HepG2 (cell line): ENCODE data around the gene SERTAD4. TPM values are rescaled to one million over a fixed set of nuclear protein-coding genes. Genes with fewer than 3 reads are reported as not detected.

ENCODE experiments used
- ATAC-seq: fragments of 200-7000 bp; cut with Tn5 transposase; 3 replicates; pipeline ENCODE4 v1.9.1; 2020; ENCODE audit warnings: mild to moderate bottlenecking, moderate library complexity
- BruUV-seq: library from RNA; stranded (reverse); fragments of 400-500 nt; replicated peaks from 2 replicates; lab custom pipeline; 2021; lab: Mats Ljungman, UMichigan
- CTCF ChIA-PET: fragments of 300-600 bp; formaldehyde crosslinking; extraction: SDS; loops from one replicate; lab custom pipeline; 2021; ENCODE audit warnings: low total read pairs, inconsistent platforms, low intra/inter-chr PET ratio; lab: Yijun Ruan, JAX
- POLR2A ChIA-PET: fragments of 350-600 bp; sonication (Branson Sonifier 250); formaldehyde crosslinking; loops from one replicate; lab custom pipeline; 2020; ENCODE audit warnings: antibody characterized with exemption, inconsistent platforms; lab: Yijun Ruan, JAX
- DNase-seq: peaks from one replicate; pipeline ENCODE4 v3.0.0-alpha.2; 2015; ENCODE audit warnings: low spot score
- FAIRE-seq: peaks from 3 replicates; lab custom pipeline; 2011; peaks lifted over from hg19 to GRCh38; lab: Jason Lieb, UNC
- H2AFZ ChIP-seq: one replicate; pipeline ENCODE4 v1.6.1; 2011; ENCODE audit warnings: low read length, inconsistent platforms
- H3K27ac ChIP-seq: fragments of 300-600 bp; 3 replicates; pipeline ENCODE4 v1.8.0; 2011; ENCODE audit warnings: mixed run types, mild to moderate bottlenecking, mixed read lengths, low read length, inconsistent platforms; ENCODE audit not compliant: insufficient read depth; ENCODE audit errors: extremely low read length
- H3K27me3 ChIP-seq, 2 experiments: fragments of 200-600 bp in 1 of 2; 2 replicates in 1 of 2; 3 replicates in 1 of 2; pipeline versions ENCODE4 v1.6.0 to v1.8.0; 2011; ENCODE audit warnings: low read length in 2 of 2, mild to moderate bottlenecking in 2 of 2, moderate library complexity in 2 of 2, inconsistent platforms in 1 of 2; ENCODE audit not compliant: insufficient read depth in 2 of 2, control insufficient read depth in 1 of 2
- H3K36me3 ChIP-seq, 2 experiments: fragments of 200-600 bp in 1 of 2; replicated peaks in 1 of 2; 2 replicates in 1 of 2; 3 replicates in 1 of 2; pipeline versions ENCODE4 v1.5.1 to v1.8.0; 2011; ENCODE audit warnings: low read length in 2 of 2, inconsistent platforms in 1 of 2; ENCODE audit not compliant: insufficient read depth in 2 of 2, control insufficient read depth in 1 of 2
- H3K4me1 ChIP-seq: 2 replicates; pipeline ENCODE4 v1.5.1; 2012; ENCODE audit warnings: low read length, inconsistent platforms; ENCODE audit not compliant: insufficient read depth
- H3K4me2 ChIP-seq: 2 replicates; pipeline ENCODE4 v1.6.0; 2011; ENCODE audit warnings: low read depth, low read length, inconsistent platforms
- H3K4me3 ChIP-seq, 3 experiments: fragments of 200-600 bp in 1 of 3; sonication (generic), shearing (Covaris generic) in 1 of 3; replicated peaks in 1 of 3; 2 replicates each; pipeline ENCODE4 v1.5.1; 2011 to 2016; ENCODE audit warnings: low read length in 3 of 3, inconsistent platforms in 2 of 3, low read depth in 2 of 3, mild to moderate bottlenecking in 2 of 3, control low read depth in 1 of 3, mixed read lengths in 1 of 3; ENCODE audit not compliant: insufficient read depth in 1 of 3
- H3K79me2 ChIP-seq: one replicate; pipeline ENCODE4 v1.6.1; 2011; ENCODE audit warnings: low read length, inconsistent platforms; ENCODE audit not compliant: insufficient read depth
- H3K9ac ChIP-seq: 2 replicates; pipeline ENCODE4 v1.6.0; 2011; ENCODE audit warnings: mild to moderate bottlenecking, low read depth, low read length, inconsistent platforms; ENCODE audit not compliant: insufficient read depth
- H3K9me3 ChIP-seq: 2 replicates; pipeline ENCODE4 v1.5.1; 2012; ENCODE audit warnings: mild to moderate bottlenecking, low read length
- H4K20me1 ChIP-seq: 2 replicates; pipeline ENCODE4 v1.6.0; 2011; ENCODE audit warnings: inconsistent platforms, mild to moderate bottlenecking, low read length, moderate library complexity; ENCODE audit not compliant: insufficient read depth
- AGO1 ChIP-seq: fragments of 200-400 bp; formaldehyde crosslinking; IDR thresholded peaks from 2 replicates; pipeline ENCODE4 v1.6.1; 2017; ENCODE audit warnings: mild to moderate bottlenecking, low read depth, low read length, moderate library complexity; ENCODE audit not compliant: poor library complexity, severe bottlenecking
- KLF6 ChIP-seq: IDR thresholded peaks from 2 replicates; pipeline ENCODE4 v1.8.0; 2016; ENCODE audit warnings: missing biosample characterization, missing genetic modification reagents
- MED13 ChIP-seq: sonication (generic); formaldehyde crosslinking; IDR thresholded peaks from 2 replicates; pipeline ENCODE4 v1.5.0; 2020; ENCODE audit warnings: missing genetic modification reagents
- MTF2 ChIP-seq: sonication (generic); formaldehyde crosslinking; IDR thresholded peaks from 2 replicates; pipeline ENCODE4 v1.5.0; 2020; ENCODE audit warnings: missing genetic modification reagents, borderline replicate concordance
- NR1H2 ChIP-seq: sonication (generic); formaldehyde crosslinking; IDR thresholded peaks from 2 replicates; pipeline ENCODE4 v1.8.1; 2022; ENCODE audit warnings: low read depth, missing genetic modification reagents, borderline replicate concordance
- NR2F2 ChIP-seq: IDR thresholded peaks from 2 replicates; pipeline ENCODE4 v1.6.1; 2012; ENCODE audit warnings: low read depth, inconsistent platforms, borderline replicate concordance
- RNF2 ChIP-seq: fragments of 450-650 bp; conservative IDR thresholded peaks from 2 replicates; pipeline ENCODE4 v1.6.1; 2016; ENCODE audit warnings: low read depth
- SIX1 ChIP-seq: sonication (generic); formaldehyde crosslinking; IDR thresholded peaks from 2 replicates; pipeline ENCODE4 v1.4.0; 2020; ENCODE audit warnings: missing genetic modification reagents, borderline replicate concordance
- SOX5 ChIP-seq: IDR thresholded peaks from 2 replicates; pipeline ENCODE4 v1.6.1; 2016; ENCODE audit warnings: borderline replicate concordance
- TFDP2 ChIP-seq: sonication (generic); formaldehyde crosslinking; IDR thresholded peaks from 2 replicates; pipeline ENCODE4 v1.4.0; 2020; ENCODE audit warnings: missing genetic modification reagents
- ZBTB42 ChIP-seq: sonication (generic); formaldehyde crosslinking; IDR thresholded peaks from 2 replicates; pipeline ENCODE4 v1.5.0; 2020; ENCODE audit warnings: mild to moderate bottlenecking, missing genetic modification reagents
- ZNF569 ChIP-seq: sonication (generic); formaldehyde crosslinking; IDR thresholded peaks from 2 replicates; pipeline ENCODE4 v1.5.0; 2020; ENCODE audit warnings: mild to moderate bottlenecking, missing genetic modification reagents, moderate library complexity, borderline replicate concordance
- ZNF652 ChIP-seq: IDR thresholded peaks from 2 replicates; pipeline ENCODE4 v1.6.1; 2016; ENCODE audit warnings: low read depth, borderline replicate concordance
- ZNF75D ChIP-seq: sonication (generic); formaldehyde crosslinking; IDR thresholded peaks from 2 replicates; pipeline ENCODE4 v1.8.1; 2023; ENCODE audit warnings: missing genetic modification reagents, mild to moderate bottlenecking, borderline replicate concordance
- ZSCAN12 ChIP-seq: sonication (generic); formaldehyde crosslinking; IDR thresholded peaks from 2 replicates; pipeline ENCODE4 v1.9.0; 2021; ENCODE audit warnings: mild to moderate bottlenecking, missing genetic modification reagents
- WGBS: methylation state at CpG from one replicate; pipeline ENCODE4 v1.1.6; 2017; ENCODE audit warnings: low lambda C conversion rate; 5-methylcytosine and 5-hydroxymethylcytosine counted together
- in situ Hi-C: cut with HindIII; loops from 2 replicates; pipeline ENCODE4 v1.10.0; 2017; ENCODE audit warnings: low pct_unique_long_range_greater_than_20kb; ENCODE audit not compliant: extremely low pct_ligation_motif_present
- intact Hi-C: fragments of 100-400 bp; cut with micrococcal nuclease; formaldehyde crosslinking; loops from one replicate; pipeline ENCODE4 v1.10.0; 2022; ENCODE audit not compliant: unreplicated experiment
- polyA plus RNA-seq, 8 experiments: library from polyadenylated mRNA; depleted of rRNA in 3 of 8; stranded (reverse) in 7 of 8; unstranded in 1 of 8; fragments of >200 nt; fragmentation: Illumina TruSeq in 4 of 8; extraction: Trizol in 4 of 8; gene quantifications; 2 replicates each; pipeline versions ENCODE4 v1.2.1 to v1.2.3, GENCODE V29; 2011 to 2016; ENCODE audit warnings: low read depth in 4 of 8, missing spikeins in 1 of 8, mixed read lengths in 1 of 8; ENCODE audit not compliant: insufficient read depth in 1 of 8
- total RNA-seq, 5 experiments: library from RNA; depleted of rRNA; stranded (reverse); fragments of >200 nt; fragmentation: Illumina TruSeq; extraction: Trizol; gene quantifications; 2 replicates each; pipeline ENCODE4 v1.2.3, GENCODE V29; 2016; ENCODE audit warnings: low read depth in 1 of 5
- TF ChIP-seq, protein P1 (sequence below): sonication (generic); formaldehyde crosslinking; IDR thresholded peaks from 2 replicates; pipeline ENCODE4 v1.4.0; 2020; ENCODE audit warnings: missing genetic modification reagents, borderline replicate concordance

Gene SERTAD4
- total and polyA plus RNA-seq, 2 of the 13 experiments (the other 11 are each of a cell fraction or from before 2014, with no cell fraction given): not detected

GRCh38 chr1:210246447-210246846 is 13.9 kb downstream of the SERTAD4 start:
- TF ChIP-seq ZNF75D (CRISPR knock-in tag): no peak
- BruUV-seq: no TSS peak
- POLR2A ChIA-PET: no interaction called here
- in situ Hi-C loops (no loop called here), intact Hi-C loops (no loop called here)
- CTCF ChIA-PET: no interaction called here
- Histone ChIP-seq H3K79me2 (no peaks in the 10 kb centered on the region), H3K27me3 (peaks cover 3 to 13% of the 10 kb centered on the region in 2 experiments; a peak in 4 of 5 replicates), H3K9ac (no peak overlapping the region), H4K20me1 (no peaks in the 10 kb centered on the region), H3K4me1 (no peaks in the 10 kb centered on the region), H2AFZ (no peak overlapping the region), H3K4me2 (no peak overlapping the region), H3K4me3 (no peak overlapping the region), H3K9me3 (no peaks in the 10 kb centered on the region), H3K27ac (no peak overlapping the region), H3K36me3 (no peaks in the 10 kb centered on the region)
- ATAC-seq (no peak), FAIRE-seq (no peak), DNase-seq (no peak)
- 13% methylated on average over 6 of the region's 6 CpGs for WGBS

- FAIRE-seq: no peak
- no TSS peak for BruUV-seq
- POLR2A ChIA-PET: no interaction called here
- H2AFZ ChIP-seq: no peak overlapping the region
- in situ Hi-C loops: no loop called here
- intact Hi-C loops: no loop called here
- H3K27me3 ChIP-seq: peaks cover 7 to 23% of the 10 kb centered on the region in 2 experiments; a peak in 4 of 5 replicates
- no peak overlapping the region for H3K27ac ChIP-seq
- H4K20me1 ChIP-seq: no peaks in the 10 kb centered on the region
- DNase-seq: no peak
- CTCF ChIA-PET: no interaction called here
- H3K36me3 ChIP-seq: no peaks in the 10 kb centered on the region
- H3K4me1 ChIP-seq: no peaks in the 10 kb centered on the region
- H3K9ac ChIP-seq: no peak overlapping the region
- no peak for ATAC-seq
- H3K4me2 ChIP-seq: no peak overlapping the region
- TF ChIP-seq RNF2: no peak
- TF ChIP-seq MTF2 (CRISPR knock-in tag): no peak
- TF ChIP-seq ZSCAN12 (CRISPR knock-in tag): no peak
- TF ChIP-seq NR2F2: no peak
- no peak for TF ChIP-seq AGO1
- no peak for TF ChIP-seq SIX1 (CRISPR knock-in tag)
- TF ChIP-seq KLF6 (CRISPR knock-in tag): no peak
- no peak for TF ChIP-seq SOX5 (CRISPR knock-in tag)
- TF ChIP-seq ZNF569 (CRISPR knock-in tag): no peak
- TF ChIP-seq NR1H2 (CRISPR knock-in tag): no peak
- no peak for TF ChIP-seq MED13 (CRISPR knock-in tag)
- TF ChIP-seq, protein P1, sequence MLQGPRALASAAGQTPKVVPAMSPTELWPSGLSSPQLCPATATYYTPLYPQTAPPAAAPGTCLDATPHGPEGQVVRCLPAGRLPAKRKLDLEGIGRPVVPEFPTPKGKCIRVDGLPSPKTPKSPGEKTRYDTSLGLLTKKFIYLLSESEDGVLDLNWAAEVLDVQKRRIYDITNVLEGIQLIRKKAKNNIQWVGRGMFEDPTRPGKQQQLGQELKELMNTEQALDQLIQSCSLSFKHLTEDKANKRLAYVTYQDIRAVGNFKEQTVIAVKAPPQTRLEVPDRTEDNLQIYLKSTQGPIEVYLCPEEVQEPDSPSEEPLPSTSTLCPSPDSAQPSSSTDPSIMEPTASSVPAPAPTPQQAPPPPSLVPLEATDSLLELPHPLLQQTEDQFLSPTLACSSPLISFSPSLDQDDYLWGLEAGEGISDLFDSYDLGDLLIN (CRISPR knock-in tag): no peak
- TF ChIP-seq ZNF652 (CRISPR knock-in tag): no peak
- no peak for TF ChIP-seq ZBTB42
- TF ChIP-seq TFDP2: no peak
- no peaks in the 10 kb centered on the region for H3K9me3 ChIP-seq
- H3K79me2 ChIP-seq: no peaks in the 10 kb centered on the region
- no peak overlapping the region for H3K4me3 ChIP-seq
- WGBS: 30% methylated on average over 4 of the region's 4 CpGs
These were observed 15.7 kb downstream of the SERTAD4 start for GRCh38 chr1:210248341-210248740.
